GM18508 (cell line): Measurements from ENCODE around the gene FAM89A.

ENCODE experiments used
- ATAC-seq: cut with Tn5 transposase; IDR thresholded peaks from one replicate; pipeline ENCODE4 v1.9.1; 2021; ENCODE audit warnings: moderate number of reproducible peaks; ENCODE audit not compliant: insufficient read depth, unreplicated experiment

FAM89A gene

GRCh38 chr1:231040019-231040799 lies at the start of gene FAM89A:
Gene FAM89A (minus strand): TSS chr1:231040254. CDS start chr1:231040211, 43 bp downstream.
- no peak for ATAC-seq

- no peak for ATAC-seq
Observed at GRCh38 chr1:231084353-231084752, 44.3 kb upstream of the FAM89A start.

GRCh38 chr1:231079163-231079562 lies 39.1 kb upstream of the FAM89A start:
- ATAC-seq, result no peak

- no peak for ATAC-seq
Observed at GRCh38 chr1:231078250-231078649, 38.2 kb upstream of the FAM89A start.

- ATAC-seq, result no peak
Observed at GRCh38 chr1:231076802-231077201, 36.7 kb upstream of the FAM89A start.

GRCh38 chr1:231075497-231075896 lies 35.4 kb upstream of the FAM89A start:
- ATAC-seq, result no peak

- ATAC-seq, result no peak
Observed at GRCh38 chr1:231075020-231075419, 35.0 kb upstream of the FAM89A start.

- ATAC-seq, result no peak
Observed at GRCh38 chr1:231074046-231074445, 34.0 kb upstream of the FAM89A start.

- no peak for ATAC-seq
Observed at GRCh38 chr1:231073331-231073730, 33.3 kb upstream of the FAM89A start.

- no peak for ATAC-seq
Observed at GRCh38 chr1:231072502-231073094, 32.5 kb upstream of the FAM89A start.

- ATAC-seq, result no peak
Observed at GRCh38 chr1:231072041-231072440, 32.0 kb upstream of the FAM89A start.

- no peak for ATAC-seq
Observed at GRCh38 chr1:231070758-231071444, 30.8 kb upstream of the FAM89A start.

GRCh38 chr1:231069333-231069732 lies 29.3 kb upstream of the FAM89A start:
- no peak for ATAC-seq

- no peak for ATAC-seq
Observed at GRCh38 chr1:231068762-231069161, 28.7 kb upstream of the FAM89A start.

- ATAC-seq, result no peak
Observed at GRCh38 chr1:231065510-231066241, 25.6 kb upstream of the FAM89A start.

GRCh38 chr1:231064418-231064817 lies 24.4 kb upstream of the FAM89A start:
- no peak for ATAC-seq

GRCh38 chr1:231063331-231063730 lies 23.3 kb upstream of the FAM89A start:
- no peak for ATAC-seq

- ATAC-seq, result no peak
Observed at GRCh38 chr1:231062500-231063270, 22.6 kb upstream of the FAM89A start.

- ATAC-seq, result no peak
Observed at GRCh38 chr1:231059566-231060193, 19.6 kb upstream of the FAM89A start.
